HK-2 (cell line): ENCODE measurements around the gene POLR2M.

Experiments used
- DNase-seq: peaks from one replicate; pipeline ENCODE4 v3.0.0-alpha.2; 2018; ENCODE audit not compliant: unreplicated experiment

Gene POLR2M

DNA sequence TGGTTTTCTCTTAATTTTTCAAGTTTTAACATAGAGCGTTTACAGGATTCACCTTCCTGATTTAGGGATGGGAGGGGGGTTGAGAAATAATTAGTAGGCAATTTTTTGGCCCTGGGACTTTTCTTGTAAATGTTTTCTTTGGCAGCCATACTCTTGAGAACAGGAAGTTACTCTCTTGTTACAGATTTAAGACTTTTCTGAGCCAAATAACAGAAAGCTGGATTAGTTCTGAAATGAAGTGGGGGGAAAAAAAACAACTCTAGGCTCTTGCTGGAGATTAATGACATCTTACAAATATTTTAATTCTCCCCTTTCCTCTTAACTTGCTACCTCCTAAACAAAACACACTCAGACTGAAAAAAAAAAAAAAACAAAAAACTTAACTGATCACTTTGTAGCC is 13.8 kb upstream of the POLR2M start:
- DNase-seq: no peak

DNA sequence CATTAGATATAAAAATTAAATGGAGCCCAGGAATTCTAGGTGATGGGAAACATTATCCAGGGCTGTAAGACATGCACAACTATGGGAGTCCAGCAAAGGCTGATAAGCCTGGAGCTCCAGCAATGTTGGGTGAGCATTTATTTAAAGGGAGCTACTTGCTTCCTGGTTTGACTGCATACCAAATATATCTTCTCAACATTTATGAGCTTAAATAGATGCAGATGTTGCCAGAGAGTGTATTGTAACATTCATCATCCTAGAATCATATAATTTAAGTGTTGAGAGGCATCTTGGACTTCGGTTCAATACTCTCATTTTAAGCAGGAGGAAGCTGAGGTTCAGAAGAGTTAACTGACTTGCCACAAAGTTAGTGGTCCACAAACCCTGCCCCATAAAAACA is 12.2 kb upstream of the POLR2M start:
- DNase-seq: no peak

DNA sequence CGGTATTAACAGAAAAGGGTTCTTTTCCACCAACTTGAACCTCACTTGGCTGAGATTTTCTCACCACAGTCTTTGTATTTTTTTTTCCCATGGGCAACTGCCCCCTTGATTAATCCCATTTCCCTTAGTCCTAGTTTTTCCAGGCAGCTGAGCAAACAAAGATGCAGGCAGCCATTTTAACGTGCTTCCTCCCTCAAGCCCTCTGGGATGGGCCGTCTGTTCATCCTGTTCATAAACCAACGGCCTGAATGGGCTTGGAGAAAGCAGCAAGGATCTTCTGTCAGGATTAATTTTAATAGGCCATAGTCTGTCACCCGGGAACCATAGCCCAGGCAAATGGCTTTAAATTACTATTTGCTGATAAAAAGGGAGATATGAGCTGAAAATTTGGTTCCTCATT is 10.4 kb upstream of the POLR2M start:
- no peak for DNase-seq

DNA sequence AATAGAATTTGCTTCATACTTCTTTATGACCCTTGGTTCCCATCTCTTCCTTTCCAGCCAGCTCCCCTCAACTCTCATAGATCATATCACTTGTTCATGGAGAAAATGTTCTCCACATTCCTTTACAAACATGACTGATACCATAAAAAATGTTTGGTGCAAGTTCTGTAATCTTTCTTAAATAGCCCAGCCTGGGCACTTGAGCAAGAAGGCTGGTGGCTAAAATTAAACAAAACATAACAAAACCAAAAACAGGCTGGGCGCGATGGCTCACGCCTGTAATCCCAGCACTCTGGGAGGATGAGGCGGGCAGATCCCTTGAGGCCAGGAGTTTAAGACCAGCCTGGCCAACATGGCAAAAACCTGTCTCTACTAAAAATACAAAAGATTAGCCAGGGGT is 8.9 kb upstream of the POLR2M start:
- no peak for DNase-seq

DNA sequence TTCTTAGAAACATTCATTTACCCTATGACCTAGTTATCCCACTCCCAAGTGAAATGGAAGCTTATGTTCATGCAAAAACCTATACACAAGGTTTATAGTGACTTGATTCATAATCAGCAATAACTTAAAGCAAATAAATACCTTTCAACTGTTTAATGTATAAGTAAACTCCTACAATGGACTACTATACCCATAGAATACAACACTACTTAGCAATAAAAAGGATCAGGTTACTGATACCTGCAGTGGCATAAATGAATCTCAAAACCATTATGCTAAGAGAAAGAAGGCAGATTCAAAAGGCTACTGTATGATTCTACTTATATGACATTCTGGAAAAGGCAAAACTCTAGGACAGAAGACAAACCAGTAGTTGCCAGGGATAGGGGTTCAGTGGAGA is 8.3 kb upstream of the POLR2M start:
- DNase-seq: no peak

DNA sequence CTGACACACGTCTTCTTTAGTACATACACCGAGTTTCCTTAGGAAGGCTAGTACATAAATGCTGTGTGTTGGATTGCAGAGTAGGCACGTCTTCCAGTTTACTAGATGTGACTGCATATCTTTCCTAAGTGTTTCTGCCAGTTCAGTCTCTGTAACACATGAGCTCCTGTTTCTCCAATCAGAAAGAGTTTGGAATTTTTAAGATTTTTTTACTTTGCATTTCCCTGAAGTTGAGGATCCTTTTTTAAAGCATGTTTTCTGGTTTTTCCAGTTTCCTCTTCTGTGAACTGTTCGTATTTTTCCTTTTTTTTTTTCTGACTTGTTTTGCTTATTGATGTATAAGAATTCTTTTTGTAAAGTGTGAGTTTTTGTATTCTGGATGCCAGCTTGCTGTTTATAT is 7.5 kb upstream of the POLR2M start:
- no peak for DNase-seq

DNA sequence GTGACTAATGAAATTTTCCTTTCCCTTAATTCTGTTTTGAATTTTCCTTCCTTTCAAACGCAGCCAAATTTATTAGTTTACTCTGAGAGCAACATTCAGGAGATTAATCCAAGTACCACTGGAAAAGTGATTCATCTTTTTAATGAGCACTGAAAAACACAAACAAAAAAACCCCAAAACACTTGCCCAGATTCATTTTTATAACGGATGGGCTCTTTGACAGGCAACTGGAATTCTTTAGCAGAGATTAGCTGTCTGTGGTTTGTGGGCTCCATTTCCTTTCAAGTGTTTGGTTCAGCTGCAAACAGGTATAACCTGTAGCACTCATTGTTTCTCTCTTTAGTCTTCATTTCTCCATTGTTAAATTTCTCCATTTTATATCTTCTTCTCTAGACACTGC is 3.1 kb upstream of the POLR2M start:
- DNase-seq: no peak

DNA sequence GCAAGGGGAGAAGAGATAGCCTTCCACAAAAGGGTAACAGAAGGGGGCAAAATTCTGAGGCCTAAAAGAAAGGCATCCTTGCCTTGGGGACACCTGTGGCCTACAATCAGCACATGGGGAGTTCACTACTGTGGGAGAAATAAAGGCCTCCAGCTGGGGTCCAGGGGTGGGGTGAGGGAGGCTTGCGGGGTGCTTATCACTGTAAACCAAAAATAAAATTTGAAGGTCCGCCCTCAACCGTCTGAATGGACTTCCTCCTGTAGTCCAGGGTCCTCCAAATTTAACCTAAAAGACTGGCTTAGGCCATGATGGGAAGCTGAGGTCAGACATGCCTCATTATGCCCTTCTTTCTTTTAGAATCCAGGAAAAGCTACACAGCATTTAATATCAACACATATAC is 2.1 kb upstream of the POLR2M start:
- DNase-seq: no peak

DNA sequence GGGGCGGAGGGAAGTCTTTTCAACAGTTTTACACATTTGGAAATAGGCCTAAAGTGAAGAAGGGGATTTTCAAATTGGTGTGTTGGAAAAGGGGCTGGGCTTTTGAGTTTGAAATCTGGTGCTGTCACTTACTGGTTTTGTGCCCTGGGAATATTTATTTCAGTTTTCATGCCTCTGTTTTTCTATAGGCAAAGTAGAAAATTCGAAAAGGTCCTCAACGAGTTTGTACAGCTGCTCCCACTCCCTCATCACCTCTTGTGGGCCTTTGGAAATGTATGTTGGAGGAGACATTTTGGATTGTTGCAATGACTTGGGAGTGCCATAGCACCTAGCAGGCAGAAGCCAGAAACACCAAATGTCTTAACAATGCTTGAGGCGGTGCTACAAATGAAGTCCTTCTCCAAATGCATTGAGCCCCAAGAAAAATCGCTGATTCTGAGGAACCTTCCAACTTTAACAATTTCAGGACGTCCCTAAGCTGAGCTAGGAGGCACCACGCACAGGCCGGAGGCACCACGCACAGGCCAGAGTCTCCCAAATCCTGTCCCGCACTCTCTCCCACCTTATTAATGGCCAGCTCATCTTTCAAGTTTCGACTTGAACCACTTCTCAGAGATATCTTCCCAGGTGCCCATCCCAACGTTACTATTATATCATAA is 639 bp upstream of the POLR2M start:
- no peak for DNase-seq

DNA sequence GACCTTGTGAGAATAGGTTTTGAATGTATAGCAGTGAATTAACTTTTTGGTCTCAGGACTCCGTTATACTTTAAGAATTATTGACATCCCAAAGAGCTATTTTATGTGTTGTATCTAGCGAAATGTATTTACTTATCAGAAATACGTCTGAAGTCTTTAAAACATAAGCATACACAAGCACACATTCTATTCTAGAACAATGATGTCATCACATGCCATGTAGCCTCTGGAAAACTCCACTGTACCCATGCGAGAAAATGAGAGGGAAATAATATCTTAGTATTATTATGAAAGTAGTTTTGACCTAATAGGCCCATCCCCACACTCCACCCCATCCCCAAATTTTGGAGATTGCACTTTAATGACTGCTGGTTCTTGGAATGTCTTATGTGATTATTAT is 1.5 kb downstream of the POLR2M start:
- DNase-seq: no peak

DNA sequence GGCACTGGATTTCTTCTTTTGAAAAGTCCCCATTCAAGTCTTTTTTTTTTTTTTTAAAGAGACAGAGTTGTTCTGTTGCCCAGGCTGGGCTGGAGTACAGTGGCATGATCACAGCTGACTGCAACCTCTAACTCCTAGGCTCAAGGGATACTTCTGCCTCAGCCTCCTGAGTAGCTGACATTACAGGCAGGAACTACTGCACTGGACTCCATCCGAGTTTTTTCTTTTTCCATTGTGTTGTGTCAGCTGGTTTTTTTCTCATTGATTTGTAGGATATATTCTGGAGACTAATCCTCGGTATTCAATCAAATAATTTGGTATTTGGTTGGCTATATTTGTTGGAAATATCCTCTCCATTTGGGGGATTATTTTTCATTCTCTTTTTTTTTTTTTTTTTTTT is 11.8 kb downstream of the POLR2M start:
- no peak for DNase-seq

DNA sequence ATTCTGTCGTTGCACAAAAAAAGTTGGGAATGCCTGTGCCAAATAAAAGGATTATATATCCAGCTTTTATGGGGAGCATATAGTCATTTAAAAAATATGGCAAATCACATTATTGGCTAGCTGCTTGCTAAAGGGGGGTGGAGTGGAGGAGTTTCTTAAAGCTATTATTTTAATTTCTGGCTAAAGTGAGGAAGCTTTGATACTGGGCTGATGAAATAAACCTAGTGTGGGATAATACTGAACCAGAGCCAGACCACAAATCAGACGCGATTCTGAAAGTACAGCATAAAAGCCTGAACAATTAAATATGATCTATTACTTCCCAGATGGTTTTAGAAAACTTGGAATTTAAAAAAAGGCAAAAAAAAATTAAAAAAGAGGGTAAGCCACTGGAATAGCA is 14.4 kb downstream of the POLR2M start:
- no peak for DNase-seq

DNA sequence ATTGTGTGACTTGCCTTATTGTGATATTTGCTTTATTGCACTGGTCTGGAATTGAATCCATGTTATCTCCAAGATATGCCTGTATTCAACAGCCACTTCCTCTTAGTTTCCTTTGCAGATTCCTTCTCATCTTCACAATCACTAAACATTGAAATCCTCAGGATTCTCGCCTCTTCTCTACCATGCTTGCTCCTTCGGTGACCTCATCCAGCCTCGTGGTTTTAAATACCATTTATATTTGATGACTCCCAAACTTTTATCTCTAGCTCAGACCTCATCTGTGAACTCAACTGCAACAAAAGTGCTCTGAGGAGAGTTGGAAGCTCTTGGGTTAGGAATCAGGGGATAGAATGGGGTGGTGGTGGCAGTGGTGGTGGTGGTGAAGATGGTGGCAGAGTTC is 19.9 kb downstream of the POLR2M start:
- DNase-seq: no peak

DNA sequence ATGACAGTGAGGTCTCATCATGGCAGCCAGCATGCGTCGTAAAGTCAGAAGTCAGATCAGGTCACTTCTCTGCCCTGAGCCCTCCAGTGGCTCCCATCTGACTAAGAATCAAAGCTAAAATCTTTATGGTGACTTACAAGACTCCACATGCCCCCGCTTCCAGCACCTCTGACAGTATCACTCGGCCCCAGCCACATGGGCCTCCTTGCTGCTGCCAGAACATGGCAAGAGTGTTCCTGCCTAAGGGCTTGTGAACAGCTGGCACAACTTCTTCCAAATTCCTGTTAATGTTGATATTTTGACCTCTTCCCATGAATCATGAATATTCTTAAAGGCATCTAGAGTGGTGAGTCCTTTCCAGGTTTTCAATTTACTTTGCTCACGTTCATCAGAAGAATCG is 20.5 kb downstream of the POLR2M start:
- no peak for DNase-seq

DNA sequence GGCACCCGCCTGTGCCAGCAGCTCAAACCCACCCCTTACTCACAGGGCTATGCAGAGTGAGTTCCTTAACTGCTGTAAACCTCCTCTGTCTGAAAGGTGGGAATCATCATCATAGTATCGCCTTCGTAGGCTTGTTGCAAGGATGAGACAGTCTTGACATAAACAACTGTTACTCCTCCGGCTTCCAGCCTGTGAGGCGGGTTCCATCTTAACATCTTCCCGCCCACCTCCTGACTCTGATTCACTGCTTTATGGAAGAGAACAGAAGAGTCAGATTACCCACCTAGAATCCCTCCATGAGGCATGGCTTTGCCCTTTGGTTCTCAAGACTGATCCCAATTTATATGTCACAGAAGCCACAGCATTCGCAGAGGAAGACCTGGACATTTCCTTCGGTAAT is 21.9 kb downstream of the POLR2M start:
- no peak for DNase-seq

DNA sequence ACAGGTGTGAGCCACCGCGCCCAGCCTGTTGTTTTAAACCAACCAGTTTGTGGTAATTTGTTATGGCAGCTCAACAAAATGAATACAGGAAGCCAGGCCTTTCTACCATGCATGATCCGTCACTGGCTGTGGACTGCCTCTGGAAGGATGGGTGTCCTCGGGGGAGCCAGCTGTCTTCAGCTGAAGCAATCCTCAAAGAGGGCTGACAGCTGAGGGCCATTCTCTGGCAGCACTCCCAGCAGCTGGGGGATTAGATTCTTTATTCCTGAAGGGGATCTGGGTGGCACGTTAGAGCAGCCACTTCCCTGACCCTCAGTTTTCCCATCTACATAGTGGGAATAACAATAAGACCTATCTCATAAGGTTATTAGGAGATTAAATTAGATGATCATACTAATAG is 24.4 kb downstream of the POLR2M start:
- DNase-seq: no peak

DNA sequence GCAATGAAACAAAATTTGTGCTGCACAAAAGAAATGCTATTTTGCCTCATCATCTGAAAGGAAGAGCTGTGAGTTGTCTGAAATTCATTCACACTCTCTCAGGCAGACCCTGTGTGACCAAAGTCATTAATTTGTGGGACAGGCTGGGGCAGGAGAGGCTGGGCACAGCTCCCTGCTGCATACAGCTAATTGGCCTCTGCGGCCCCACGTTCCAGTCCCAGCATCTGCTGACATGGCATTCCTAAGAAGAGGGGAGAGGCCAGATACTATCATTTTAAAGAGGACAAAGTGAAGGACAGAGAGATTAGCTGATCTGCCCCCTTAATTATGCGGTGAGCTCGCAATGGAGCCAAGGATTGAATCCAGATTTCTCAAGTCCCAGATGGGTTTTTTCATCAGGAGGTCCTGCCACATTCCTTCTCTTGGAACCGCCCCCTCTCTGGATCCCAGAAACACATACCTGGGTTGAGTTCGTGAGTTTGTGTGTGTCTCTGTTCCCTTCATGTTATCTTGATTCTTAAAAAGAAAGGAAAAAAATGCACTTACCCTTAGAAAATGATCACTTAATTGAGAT is 25.1 kb downstream of the POLR2M start:
- no peak for DNase-seq

DNA sequence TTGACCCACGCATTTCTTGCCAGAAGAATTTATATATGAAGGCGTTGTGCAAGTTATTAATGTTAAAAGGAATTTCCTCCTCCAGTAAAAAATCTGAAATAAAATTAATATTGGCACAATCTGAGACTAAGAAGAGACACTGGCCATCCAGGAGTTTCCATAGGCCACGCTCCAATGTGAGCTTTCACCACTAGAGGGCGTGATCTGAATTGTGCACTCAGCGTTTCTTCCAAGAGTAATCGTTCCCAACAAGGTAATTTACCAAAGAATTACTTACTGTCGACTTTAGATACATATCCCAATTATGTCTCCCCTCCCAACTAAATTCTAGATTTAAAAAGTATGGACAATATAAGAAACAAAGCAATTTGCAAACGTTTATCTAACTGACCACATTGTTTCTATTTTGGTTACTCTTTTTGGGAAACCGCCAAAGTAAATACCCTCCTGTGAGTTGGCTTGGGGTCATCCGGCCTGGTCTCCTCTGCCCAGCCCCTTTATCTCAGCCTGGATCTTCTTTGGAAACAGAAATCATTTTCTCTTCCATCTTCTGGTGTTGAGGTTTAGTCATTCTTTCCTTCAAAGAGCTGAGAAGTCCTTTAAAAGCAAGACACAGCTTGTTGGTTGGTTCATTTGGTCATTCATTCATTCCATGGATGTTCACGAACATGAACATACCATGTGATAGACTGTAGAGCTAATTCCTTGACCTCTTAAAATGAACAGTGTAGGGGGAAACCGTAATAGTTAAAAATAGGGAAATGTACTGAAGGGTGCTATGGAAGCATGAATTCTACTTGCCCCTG is 26.2 kb downstream of the POLR2M start:
- DNase-seq: peak; percentile 18

DNA sequence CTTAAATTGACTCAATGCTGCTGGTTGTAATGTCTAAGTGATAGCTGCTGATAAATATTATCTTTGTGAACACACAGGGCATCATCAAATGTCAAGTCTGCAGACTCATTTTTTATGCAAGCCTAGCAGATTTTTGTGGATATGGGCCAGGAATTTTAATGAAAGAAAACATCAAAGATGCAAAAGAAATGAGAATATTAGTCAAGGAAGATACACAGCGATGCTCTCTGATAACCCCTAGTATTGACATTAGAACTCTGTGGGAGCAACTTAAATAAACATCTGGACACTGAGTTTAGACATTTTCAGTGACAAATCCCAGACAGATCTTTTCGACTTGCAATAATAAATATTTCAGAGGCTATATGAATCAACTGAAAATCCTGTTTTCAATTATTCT is 28.3 kb downstream of the POLR2M start:
- DNase-seq: no peak

DNA sequence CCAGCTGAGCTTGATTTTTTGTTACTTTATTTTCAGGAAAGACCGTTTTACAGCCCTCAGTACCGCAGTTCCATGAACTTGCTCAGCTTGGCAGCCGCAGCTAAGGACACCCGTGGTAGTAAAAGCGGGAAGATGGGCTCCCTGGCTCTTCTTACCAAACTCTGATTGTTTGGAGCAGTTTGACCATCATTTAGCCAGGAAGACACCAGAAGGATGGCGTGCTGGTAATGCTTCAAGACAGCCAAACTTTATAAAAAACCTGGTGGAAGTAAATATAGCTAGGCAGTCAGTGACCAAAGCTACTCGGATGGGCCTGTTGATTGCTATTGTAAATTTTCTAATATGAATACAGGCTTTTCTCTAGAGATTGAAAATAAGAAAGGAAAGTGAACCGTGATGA is 28.9 kb downstream of the POLR2M start:
- no peak for DNase-seq

DNA sequence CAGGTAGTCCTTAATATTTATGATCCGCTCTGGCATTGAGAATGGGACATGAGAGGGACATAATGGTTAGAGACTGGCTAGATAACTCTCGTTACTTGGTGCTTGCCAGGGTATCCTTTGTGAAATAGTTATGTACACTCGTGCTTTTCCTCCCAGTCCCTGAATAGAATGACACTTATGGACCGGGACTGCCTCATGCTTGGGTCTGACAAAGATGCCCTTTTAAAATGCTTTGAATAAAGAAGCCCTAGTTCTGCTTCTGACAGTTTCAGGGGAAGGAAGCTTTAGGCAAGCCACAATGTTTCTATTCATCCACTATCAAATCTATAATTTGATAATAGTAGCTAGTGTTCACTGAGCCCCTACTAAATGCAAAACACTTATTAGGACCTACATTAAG is 29.4 kb downstream of the POLR2M start:
- DNase-seq: no peak

DNA sequence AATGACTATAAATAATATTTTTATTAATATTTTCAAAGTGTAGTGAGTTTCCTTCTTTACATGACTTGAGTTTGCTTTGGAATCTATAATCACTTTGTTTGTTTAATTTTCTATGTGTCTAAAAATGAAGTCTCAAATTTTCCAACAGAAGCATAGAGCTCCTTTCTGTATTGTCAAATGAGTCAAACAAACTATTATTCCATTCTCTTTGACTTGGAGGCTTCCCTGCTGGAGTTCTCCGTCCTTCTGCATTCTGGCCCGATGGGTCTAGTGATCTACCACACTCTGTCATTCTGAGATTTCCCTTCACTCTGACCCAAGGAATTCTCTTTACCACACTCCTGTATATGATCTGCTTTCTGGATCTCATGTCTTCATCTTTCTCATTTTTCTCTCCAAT is 30.1 kb downstream of the POLR2M start:
- no peak for DNase-seq

DNA sequence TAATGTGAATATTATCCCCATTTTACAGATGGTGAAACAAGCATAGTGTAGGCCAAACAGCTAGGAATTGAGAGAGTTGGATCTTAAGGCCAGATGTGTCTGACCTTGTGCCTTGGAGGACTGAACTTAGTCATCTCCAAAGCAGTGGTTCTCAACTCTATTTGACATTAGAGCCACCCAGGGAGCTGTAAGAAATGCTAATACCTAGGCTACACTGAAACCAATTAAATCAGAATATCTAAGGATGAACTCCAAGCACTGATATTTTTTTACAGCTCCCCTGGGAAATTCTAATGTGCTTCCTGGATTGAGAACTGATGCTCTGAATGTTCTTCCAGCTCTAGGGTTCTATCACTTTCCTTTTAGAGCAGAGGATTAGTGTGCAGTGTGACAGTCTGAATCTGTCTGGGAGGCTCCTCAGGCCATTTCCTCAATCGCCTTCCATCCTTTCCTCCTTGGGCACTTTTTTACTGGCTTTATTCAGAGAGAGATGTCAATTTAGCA is 32.3 kb downstream of the POLR2M start:
- no peak for DNase-seq
